ENCODE data around the gene PCDHGA7. TPM values are rescaled to one million over a fixed set of nuclear protein-coding genes. Genes with fewer than 3 reads are reported as not detected.

PCDHGA7 gene
- total RNA-seq, 2 experiments from 2014 or later = not detected

DNA sequence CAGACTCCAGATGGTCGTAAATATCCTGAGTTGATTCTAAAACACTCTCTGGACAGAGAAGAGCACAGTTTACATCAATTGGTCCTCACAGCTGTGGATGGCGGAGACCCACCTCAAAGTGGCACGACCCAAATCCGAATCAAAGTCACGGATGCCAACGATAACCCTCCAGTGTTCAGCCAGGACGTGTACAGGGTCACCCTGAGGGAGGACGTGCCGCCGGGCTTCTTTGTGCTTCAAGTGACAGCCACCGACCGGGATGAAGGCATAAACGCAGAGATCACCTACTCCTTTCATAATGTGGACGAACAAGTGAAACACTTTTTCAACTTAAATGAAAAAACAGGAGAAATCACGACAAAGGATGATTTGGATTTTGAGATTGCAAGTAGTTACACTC is 21.9 kb upstream of the PCDHGA7 start:
- Mint-ChIP-seq H3K27me3 (peaks cover 91% of the 10 kb centered on the region), H3K4me1 (ENCODE audit: low read depth) (peaks cover 6% of the 10 kb centered on the region), H3K27ac (no peak overlapping the region), H3K9me3 (peaks cover 32% of the 10 kb centered on the region), H3K36me3 (ENCODE audit: low read depth) (peaks cover 47% of the 10 kb centered on the region), H3K4me3 (no peak overlapping the region)
- peaks cover 44 to 52% of the 10 kb centered on the region in 2 experiments for H3K9me3 ChIP-seq (ENCODE audit: control insufficient read depth in 1 of 2, insufficient read depth in 1 of 2, low read length in 2 of 2)
- H3K27me3 ChIP-seq (ENCODE audit: control insufficient read depth in 1 of 2, insufficient read depth in 2 of 2, low read length in 2 of 2) = peaks cover 55 to 88% of the 10 kb centered on the region in 2 experiments
- no peak for ATAC-seq (ENCODE audit: poor library complexity)
- H3K27ac ChIP-seq (ENCODE audit: low read depth in 1 of 2, low read length in 2 of 2) = no peak overlapping the region
- H3K4me3 ChIP-seq (ENCODE audit: low read length) = no peak overlapping the region
- intact Hi-C loops (cut with DNase I, micrococcal nuclease) = loop anchor here (10.0 kb wide), 2 partner anchors 54 to 136 kb away; partner anchors contain the start of genes PCDHB14 (in 1 of the 2), PCDHGA10 (in 1 of the 2) and PCDHGB7 (in 1 of the 2)
- DNase-seq = no peak
- no peaks in the 10 kb centered on the region for H3K36me3 ChIP-seq (ENCODE audit: insufficient read depth, low read length)
- CTCF ChIA-PET = interaction anchor here (0.9 kb wide), 1 partner anchor 10 kb away, joined by 3 read pairs; the partner anchor contains the start of gene PCDHGB3
- H3K4me1 ChIP-seq (ENCODE audit: insufficient read depth, low read length) = peaks cover 3% of the 10 kb centered on the region
- POLR2A ChIA-PET = no interaction called here
- TF ChIP-seq, protein P1, sequence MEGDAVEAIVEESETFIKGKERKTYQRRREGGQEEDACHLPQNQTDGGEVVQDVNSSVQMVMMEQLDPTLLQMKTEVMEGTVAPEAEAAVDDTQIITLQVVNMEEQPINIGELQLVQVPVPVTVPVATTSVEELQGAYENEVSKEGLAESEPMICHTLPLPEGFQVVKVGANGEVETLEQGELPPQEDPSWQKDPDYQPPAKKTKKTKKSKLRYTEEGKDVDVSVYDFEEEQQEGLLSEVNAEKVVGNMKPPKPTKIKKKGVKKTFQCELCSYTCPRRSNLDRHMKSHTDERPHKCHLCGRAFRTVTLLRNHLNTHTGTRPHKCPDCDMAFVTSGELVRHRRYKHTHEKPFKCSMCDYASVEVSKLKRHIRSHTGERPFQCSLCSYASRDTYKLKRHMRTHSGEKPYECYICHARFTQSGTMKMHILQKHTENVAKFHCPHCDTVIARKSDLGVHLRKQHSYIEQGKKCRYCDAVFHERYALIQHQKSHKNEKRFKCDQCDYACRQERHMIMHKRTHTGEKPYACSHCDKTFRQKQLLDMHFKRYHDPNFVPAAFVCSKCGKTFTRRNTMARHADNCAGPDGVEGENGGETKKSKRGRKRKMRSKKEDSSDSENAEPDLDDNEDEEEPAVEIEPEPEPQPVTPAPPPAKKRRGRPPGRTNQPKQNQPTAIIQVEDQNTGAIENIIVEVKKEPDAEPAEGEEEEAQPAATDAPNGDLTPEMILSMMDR (IDR thresholded peaks at IDR 0.05) = no peak

DNA sequence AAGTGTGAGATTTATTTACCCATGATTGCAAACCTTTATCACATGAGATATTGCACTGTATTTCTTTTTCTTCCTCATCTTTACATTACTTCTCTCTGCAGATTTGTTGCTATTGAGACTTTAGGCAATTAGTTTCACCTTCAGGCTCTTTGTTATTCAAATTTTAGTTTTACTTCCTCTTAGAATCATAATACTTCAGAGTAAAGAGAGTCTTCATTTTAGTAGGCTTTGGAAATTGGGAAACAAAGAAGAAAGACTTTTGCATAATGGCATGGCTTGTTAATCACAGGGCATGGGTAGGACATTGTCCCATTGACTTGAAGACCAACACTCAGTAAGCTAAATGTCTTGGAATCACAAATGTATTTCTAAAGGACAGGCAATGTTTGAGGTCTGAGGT is 19.8 kb upstream of the PCDHGA7 start:
- H3K4me3 Mint-ChIP-seq = no peak overlapping the region
- ATAC-seq (ENCODE audit: poor library complexity) = no peak
- CTCF ChIA-PET = no interaction called here
- no peak overlapping the region for H3K27ac Mint-ChIP-seq
- H3K9me3 Mint-ChIP-seq = peaks cover 29% of the 10 kb centered on the region
- Histone ChIP-seq H3K36me3 (ENCODE audit: insufficient read depth, low read length) (no peaks in the 10 kb centered on the region), H3K4me1 (ENCODE audit: insufficient read depth, low read length) (peaks cover 3% of the 10 kb centered on the region), H3K9me3 (ENCODE audit: control insufficient read depth in 1 of 2, insufficient read depth in 1 of 2, low read length in 2 of 2) (peaks cover 52 to 56% of the 10 kb centered on the region in 2 experiments), H3K27ac (ENCODE audit: low read depth in 1 of 2, low read length in 2 of 2) (no peak overlapping the region), H3K27me3 (ENCODE audit: control insufficient read depth in 1 of 2, insufficient read depth in 2 of 2, low read length in 2 of 2) (peaks cover 55 to 87% of the 10 kb centered on the region in 2 experiments), H3K4me3 (ENCODE audit: low read length) (no peak overlapping the region)
- POLR2A ChIA-PET = no interaction called here
- intact Hi-C loops (cut with DNase I, micrococcal nuclease) = loop anchor here (10.0 kb wide), 2 partner anchors 52 to 138 kb away; partner anchors contain the start of genes PCDHB14 (in 1 of the 2), PCDHGA10 (in 1 of the 2) and PCDHGB7 (in 1 of the 2)
- peaks cover 39% of the 10 kb centered on the region for H3K36me3 Mint-ChIP-seq (ENCODE audit: low read depth)
- DNase-seq = no peak
- TF ChIP-seq, protein P1 (IDR thresholded peaks at IDR 0.05) = no peak
- peaks cover 6% of the 10 kb centered on the region for H3K4me1 Mint-ChIP-seq (ENCODE audit: low read depth)
- peaks cover 89% of the 10 kb centered on the region for H3K27me3 Mint-ChIP-seq

DNA sequence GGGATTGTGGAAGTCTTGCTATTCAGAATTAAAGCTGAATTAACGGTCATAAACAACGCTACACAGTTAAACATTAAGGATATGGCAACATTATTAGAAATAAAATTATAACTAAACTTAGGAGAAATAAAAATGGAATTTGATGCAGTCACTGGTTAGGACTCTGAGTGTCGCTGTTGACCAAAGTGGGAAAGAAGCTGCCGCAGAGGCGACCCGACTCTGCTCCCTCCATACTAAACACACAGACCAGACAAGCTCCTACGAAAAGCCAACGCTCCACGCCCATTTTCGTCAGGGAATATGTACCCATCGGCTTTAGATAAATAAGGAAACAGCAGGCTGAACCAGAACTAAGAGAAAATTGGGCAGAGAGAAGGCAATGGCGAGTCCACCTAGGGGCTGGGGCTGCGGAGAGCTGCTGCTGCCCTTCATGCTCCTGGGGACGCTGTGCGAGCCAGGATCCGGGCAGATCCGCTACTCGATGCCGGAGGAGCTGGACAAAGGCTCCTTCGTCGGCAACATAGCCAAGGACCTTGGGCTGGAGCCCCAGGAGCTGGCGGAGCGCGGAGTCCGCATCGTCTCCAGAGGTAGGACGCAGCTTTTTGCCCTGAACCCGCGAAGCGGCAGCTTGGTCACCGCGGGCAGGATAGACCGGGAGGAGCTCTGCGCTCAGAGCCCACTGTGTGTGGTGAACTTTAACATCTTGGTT is 18.4 kb upstream of the PCDHGA7 start, which contains the start of gene PCDHGA5:
Gene PCDHGA5, plus strand, starts transcription at position 211 of the 709 bp plus-strand sequence. Its CDS starts 169 bp downstream, at position 380.
- Histone ChIP-seq H3K27me3 (ENCODE audit: control insufficient read depth in 1 of 2, insufficient read depth in 2 of 2, low read length in 2 of 2) (peaks cover 60 to 84% of the 10 kb centered on the region in 2 experiments), H3K4me3 (ENCODE audit: low read length) (no peak within 1 kb of the TSS), H3K9me3 (ENCODE audit: control insufficient read depth in 1 of 2, insufficient read depth in 1 of 2, low read length in 2 of 2) (peaks cover 52 to 56% of the 10 kb centered on the region in 2 experiments), H3K27ac (ENCODE audit: low read depth in 1 of 2, low read length in 2 of 2) (no peak within 1 kb of the TSS), H3K4me1 (ENCODE audit: insufficient read depth, low read length) (peaks cover 3% of the 10 kb centered on the region), H3K36me3 (ENCODE audit: insufficient read depth, low read length) (no peaks in the 10 kb centered on the region)
- ATAC-seq (ENCODE audit: poor library complexity) (no peak), DNase-seq (no peak)
- H3K9me3 Mint-ChIP-seq = peaks cover 28% of the 10 kb centered on the region
- no peak within 1 kb of the TSS for H3K4me3 Mint-ChIP-seq
- H3K4me1 Mint-ChIP-seq (ENCODE audit: low read depth) = peaks cover 6% of the 10 kb centered on the region
- CTCF ChIA-PET = interaction anchor here (0.9 to 1.4 kb wide), 2 partner anchors 33 to 57 kb away, joined by 4 to 6 read pairs; partner anchors contain the start of genes PCDHGA11 and PCDHGB5
- TF ChIP-seq, protein P1 (IDR thresholded peaks at IDR 0.05) = no peak
- H3K27me3 Mint-ChIP-seq = peaks cover 89% of the 10 kb centered on the region
- POLR2A ChIA-PET = interaction anchor here (0.9 kb wide), 1 partner anchor 49 kb away, joined by 3 read pairs; the partner anchor contains the start of gene PCDHGA10
- peaks cover 39% of the 10 kb centered on the region for H3K36me3 Mint-ChIP-seq (ENCODE audit: low read depth)
- intact Hi-C loops (cut with DNase I, micrococcal nuclease) = loop anchor here (10.0 kb wide), 2 partner anchors 51 to 139 kb away; partner anchors contain the start of genes PCDHB14 (in 1 of the 2), PCDHGA10 (in 1 of the 2) and PCDHGB7 (in 1 of the 2)
- no peak within 1 kb of the TSS for H3K27ac Mint-ChIP-seq
